PFSK-1 (cell line): Measurements from ENCODE around the gene TLR4.

Experiments
- POLR2AphosphoS5 ChIP-seq: IDR thresholded peaks from 2 replicates; pipeline ENCODE4 v1.6.1; 2012; ENCODE audit warnings: low read depth, mild to moderate bottlenecking, control low read depth, low read length, moderate library complexity
- SIN3A ChIP-seq: IDR thresholded peaks from 2 replicates; pipeline ENCODE4 v1.6.1; 2012; ENCODE audit warnings: mild to moderate bottlenecking, low read length, moderate library complexity, borderline replicate concordance; ENCODE audit not compliant: insufficient read depth
- TF ChIP-seq, protein P1 (sequence below), 2 experiments: IDR thresholded peaks; 2 replicates each; pipeline versions ENCODE4 v1.6.1 to v1.8.0; 2011 to 2012; ENCODE audit warnings: low read depth in 2 of 2, low read length in 2 of 2, control low read depth in 1 of 2, inconsistent platforms in 1 of 2, mild to moderate bottlenecking in 1 of 2, moderate library complexity in 1 of 2; ENCODE audit not compliant: insufficient read depth in 1 of 2

GRCh38 chr9:117744369-117744768 is 40.2 kb downstream of the TLR4 start:
- TF ChIP-seq SIN3A, result no peak
- TF ChIP-seq POLR2AphosphoS5, result no peak
- TF ChIP-seq, protein P1, sequence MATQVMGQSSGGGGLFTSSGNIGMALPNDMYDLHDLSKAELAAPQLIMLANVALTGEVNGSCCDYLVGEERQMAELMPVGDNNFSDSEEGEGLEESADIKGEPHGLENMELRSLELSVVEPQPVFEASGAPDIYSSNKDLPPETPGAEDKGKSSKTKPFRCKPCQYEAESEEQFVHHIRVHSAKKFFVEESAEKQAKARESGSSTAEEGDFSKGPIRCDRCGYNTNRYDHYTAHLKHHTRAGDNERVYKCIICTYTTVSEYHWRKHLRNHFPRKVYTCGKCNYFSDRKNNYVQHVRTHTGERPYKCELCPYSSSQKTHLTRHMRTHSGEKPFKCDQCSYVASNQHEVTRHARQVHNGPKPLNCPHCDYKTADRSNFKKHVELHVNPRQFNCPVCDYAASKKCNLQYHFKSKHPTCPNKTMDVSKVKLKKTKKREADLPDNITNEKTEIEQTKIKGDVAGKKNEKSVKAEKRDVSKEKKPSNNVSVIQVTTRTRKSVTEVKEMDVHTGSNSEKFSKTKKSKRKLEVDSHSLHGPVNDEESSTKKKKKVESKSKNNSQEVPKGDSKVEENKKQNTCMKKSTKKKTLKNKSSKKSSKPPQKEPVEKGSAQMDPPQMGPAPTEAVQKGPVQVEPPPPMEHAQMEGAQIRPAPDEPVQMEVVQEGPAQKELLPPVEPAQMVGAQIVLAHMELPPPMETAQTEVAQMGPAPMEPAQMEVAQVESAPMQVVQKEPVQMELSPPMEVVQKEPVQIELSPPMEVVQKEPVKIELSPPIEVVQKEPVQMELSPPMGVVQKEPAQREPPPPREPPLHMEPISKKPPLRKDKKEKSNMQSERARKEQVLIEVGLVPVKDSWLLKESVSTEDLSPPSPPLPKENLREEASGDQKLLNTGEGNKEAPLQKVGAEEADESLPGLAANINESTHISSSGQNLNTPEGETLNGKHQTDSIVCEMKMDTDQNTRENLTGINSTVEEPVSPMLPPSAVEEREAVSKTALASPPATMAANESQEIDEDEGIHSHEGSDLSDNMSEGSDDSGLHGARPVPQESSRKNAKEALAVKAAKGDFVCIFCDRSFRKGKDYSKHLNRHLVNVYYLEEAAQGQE (IDR thresholded peaks at IDR 0.05; ENCODE audit: insufficient read depth in 1 of 2, low read depth in 2 of 2, low read length in 2 of 2), result no peak
